NCI-H748 (cell line): ENCODE data around the gene HOXA3.
A peak's percentile ranks its signal among the peaks of the same experiment; 100 is the strongest.

Source experiments
- DNase-seq: peaks from one replicate; lab custom pipeline; 2025; ENCODE audit not compliant: unreplicated experiment; lab: John Stamatoyannopoulos, UW

Gene HOXA3

DNA sequence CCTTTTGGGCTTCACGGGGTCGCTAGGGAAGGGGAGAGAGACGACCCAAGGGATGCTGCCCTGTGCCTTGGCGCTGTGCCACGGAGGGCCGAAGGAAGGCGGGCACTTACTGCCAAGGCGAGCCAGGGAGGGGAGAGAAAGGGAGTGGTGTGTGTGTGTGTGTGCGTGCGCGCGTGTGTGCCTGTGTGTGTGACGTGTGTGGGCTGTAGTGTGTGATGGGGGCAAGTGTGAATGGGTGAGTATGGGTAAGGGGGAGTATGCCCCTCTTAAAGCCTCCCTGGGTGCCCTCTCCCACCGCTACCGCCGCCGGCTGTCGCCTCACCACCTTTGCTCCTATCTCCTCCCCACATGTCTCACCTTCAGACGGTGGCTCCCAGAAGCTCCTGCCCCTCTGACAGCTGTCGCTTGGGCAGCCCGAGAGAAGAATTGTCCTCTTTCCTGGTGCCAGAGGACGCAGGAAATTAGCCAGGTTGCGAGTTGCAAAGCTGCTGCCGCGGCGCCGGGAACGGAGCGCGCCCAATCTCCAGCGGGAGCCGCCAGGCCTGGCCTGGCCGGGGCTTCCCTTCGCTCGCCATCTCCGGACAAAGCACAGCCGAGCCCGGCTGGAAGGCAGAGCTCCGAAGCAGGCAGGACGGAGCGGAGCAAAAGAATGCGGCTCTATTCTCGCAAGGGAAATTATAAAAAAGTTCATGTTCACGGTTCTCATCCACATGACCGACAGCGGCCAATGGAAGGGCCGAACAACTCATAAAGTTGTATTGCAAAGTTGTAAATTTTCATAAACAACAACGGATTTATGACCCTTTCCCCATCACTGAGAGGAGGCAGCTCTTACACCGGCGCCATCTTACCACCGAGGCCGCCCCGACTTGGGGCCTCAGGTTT is at the start of gene HOXA3:
HOXA3 (minus strand) TSS at position 653 of the 885 bp plus-strand sequence. CDS start 41,943 bp downstream, outside the sequence.
- DNase-seq, result peak; percentile 50

GRCh38 chr7:27201580-27202017 is 49.2 kb upstream of the HOXA3 start:
- DNase-seq, result no peak

GRCh38 chr7:27200761-27201579 is 48.6 kb upstream of the HOXA3 start:
- DNase-seq, result peak; percentile 35

GRCh38 chr7:27199849-27200760 is 47.7 kb upstream of the HOXA3 start, which contains the start of gene HOXA13:
HOXA13 (minus strand) TSS chr7:27200091; CDS start chr7:27200077, 14 bp downstream.
- DNase-seq, result peak; percentile 87

DNA sequence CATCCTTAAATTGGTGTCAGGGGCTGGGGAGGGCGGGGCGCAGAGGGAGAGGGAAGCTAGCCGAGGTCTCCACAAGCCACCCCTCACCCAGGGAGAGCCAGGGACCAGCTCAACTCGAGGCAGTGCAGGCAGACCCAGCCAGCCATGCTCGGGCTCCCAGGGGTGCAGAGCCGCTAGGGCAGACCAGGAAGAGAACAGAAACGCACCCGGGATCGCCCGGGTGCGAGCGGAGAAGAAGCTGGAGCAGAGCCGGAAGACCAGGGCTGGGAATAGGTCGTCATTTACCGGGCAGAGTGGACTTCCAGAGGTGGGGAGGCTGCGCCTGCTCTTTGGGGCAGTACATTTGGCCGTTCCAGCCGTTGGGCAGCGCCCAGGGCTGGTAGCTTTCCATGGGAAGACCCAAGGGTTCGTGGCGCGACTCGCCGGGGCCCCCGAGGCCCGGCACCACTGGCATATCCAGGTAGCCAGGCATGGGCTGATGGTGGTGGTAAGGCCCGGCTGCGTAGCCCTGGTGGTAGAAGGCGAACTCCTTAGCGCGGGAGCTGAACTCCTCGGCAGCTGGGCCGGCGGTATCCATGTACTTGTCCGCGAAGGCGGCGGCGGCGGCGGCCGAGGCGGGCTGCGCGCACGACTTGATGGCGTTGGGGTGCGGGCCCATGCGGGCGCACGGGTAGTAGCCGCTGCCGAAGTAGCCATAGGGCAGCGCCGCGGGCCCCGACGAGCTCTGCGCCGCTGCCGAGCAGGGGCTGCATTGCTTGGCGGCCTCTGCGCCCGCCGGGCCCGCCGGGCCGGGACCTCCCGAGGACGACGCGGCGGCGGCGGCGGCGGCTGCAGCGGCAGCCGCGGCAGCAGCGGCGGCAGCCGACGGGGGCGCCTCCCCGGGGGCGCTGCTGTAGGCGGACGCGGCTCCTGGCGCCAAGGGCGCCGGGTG is 46.8 kb upstream of the HOXA3 start:
- peak; percentile 68 for DNase-seq

- peak; percentile 50 for DNase-seq
Measured at GRCh38 chr7:27198138-27198841, 45.9 kb upstream of the HOXA3 start.

- DNase-seq, result peak; percentile 11
Measured at GRCh38 chr7:27197137-27198042, 45.0 kb upstream of the HOXA3 start.

- DNase-seq, result peak; percentile 71
Measured at GRCh38 chr7:27196287-27196767, 43.9 kb upstream of the HOXA3 start.

GRCh38 chr7:27194686-27195379 is 42.5 kb upstream of the HOXA3 start:
- no peak for DNase-seq

GRCh38 chr7:27194002-27194352 is 41.6 kb upstream of the HOXA3 start:
- no peak for DNase-seq

GRCh38 chr7:27193335-27194001 is 41.1 kb upstream of the HOXA3 start:
- no peak for DNase-seq

GRCh38 chr7:27192546-27193334 is 40.4 kb upstream of the HOXA3 start:
- DNase-seq, result no peak

DNA sequence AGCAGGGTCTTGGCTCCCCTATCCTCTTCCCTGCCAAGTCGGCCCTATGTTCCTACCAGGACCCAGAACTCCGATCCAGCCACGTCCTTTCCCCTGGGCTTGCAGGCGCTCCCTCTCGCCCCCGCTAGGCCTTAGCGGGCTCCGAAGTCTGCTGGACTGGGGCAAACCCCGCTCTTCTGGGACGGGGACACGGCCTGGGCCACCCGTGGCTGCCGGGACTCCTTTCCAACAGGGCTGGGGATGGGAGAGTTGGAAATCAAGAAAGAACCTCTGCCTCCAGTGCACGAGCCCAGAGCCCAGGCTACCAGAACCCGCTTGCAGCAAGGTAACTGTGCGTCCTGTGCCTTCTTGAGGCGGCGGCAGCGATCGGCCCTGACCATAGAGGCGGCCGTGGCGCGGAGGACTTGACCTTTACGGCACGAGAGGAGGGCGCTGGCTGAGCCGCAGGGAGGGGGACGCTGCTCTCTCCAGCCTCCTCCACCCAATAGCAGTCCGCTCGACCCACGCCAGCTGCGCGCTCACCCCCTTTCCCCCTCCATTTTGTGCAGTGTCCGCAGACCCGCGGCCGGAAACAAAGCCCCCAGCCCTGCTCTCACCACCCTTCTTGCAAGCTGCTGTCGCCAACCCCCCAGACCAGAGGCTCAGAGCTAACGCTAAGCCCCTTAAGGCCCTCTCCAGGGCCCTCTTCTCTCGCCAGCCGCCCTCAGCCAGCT is 39.6 kb upstream of the HOXA3 start:
- DNase-seq, result no peak

GRCh38 chr7:27191161-27191731 is 38.9 kb upstream of the HOXA3 start:
- DNase-seq, result no peak
